HEK293 (cell line): ENCODE measurements around the gene HS1BP3.

Experiments
- BCL6B ChIP-seq: fragments of 450-650 bp; formaldehyde crosslinking; IDR thresholded peaks from 2 replicates; pipeline ENCODE4 v1.5.1; 2017; ENCODE audit warnings: missing biosample characterization, missing genetic modification characterization
- CTCF ChIP-seq: fragments of 450-650 bp; formaldehyde crosslinking; IDR thresholded peaks from 2 replicates; pipeline ENCODE4 v1.5.1; 2016; ENCODE audit warnings: missing biosample characterization, missing genetic modification characterization
- GLI2 ChIP-seq: fragments of 450-650 bp; formaldehyde crosslinking; IDR thresholded peaks from 2 replicates; pipeline ENCODE4; 2017; ENCODE audit warnings: missing biosample characterization, missing genetic modification characterization, low read depth, borderline replicate concordance
- YY1 ChIP-seq: fragments of 450-650 bp; formaldehyde crosslinking; IDR thresholded peaks from 2 replicates; pipeline ENCODE4 v1.5.1; 2018; ENCODE audit warnings: missing biosample characterization, missing genetic modification characterization
- ZBTB11 ChIP-seq: fragments of 450-650 bp; formaldehyde crosslinking; conservative IDR thresholded peaks from 2 replicates; pipeline ENCODE4 v1.5.1; 2016; ENCODE audit warnings: low read depth, missing biosample characterization, missing genetic modification characterization
- ZNF121 ChIP-seq: fragments of 450-650 bp; formaldehyde crosslinking; IDR thresholded peaks from 2 replicates; pipeline ENCODE4 v1.5.1; 2016; ENCODE audit warnings: missing biosample characterization, missing genetic modification characterization
- ZNF138 ChIP-seq: fragments of 450-650 bp; formaldehyde crosslinking; IDR thresholded peaks from 2 replicates; pipeline ENCODE4 v1.5.1; 2016; ENCODE audit warnings: missing biosample characterization, missing genetic modification characterization, borderline replicate concordance
- ZNF274 ChIP-seq, 2 experiments: fragments of 200-500 bp in 1 of 2; fragments of 450-650 bp in 1 of 2; sonication (Bioruptor generic) in 1 of 2; formaldehyde crosslinking in 1 of 2; IDR thresholded peaks; 2 replicates each; pipeline versions ENCODE4 v1.5.1 to v1.6.1; 2014 to 2016; ENCODE audit warnings: borderline replicate concordance in 1 of 2, inconsistent platforms in 1 of 2, low read length in 1 of 2, missing biosample characterization in 1 of 2, missing genetic modification characterization in 1 of 2
- ZNF302 ChIP-seq: fragments of 450-650 bp; formaldehyde crosslinking; IDR thresholded peaks from 2 replicates; pipeline ENCODE4 v1.5.1; 2016; ENCODE audit warnings: missing biosample characterization, missing genetic modification characterization, low read depth
- ZSCAN18 ChIP-seq: fragments of 450-650 bp; formaldehyde crosslinking; IDR thresholded peaks from 2 replicates; pipeline ENCODE4 v1.5.1; 2016; ENCODE audit warnings: missing biosample characterization, missing genetic modification characterization

- no peak for TF ChIP-seq CTCF (tag by site-specific recombination)
- TF ChIP-seq YY1 (tag by site-specific recombination) = no peak
- TF ChIP-seq ZNF302 = no peak
- no peak for TF ChIP-seq ZBTB11 (tag by site-specific recombination)
- no peak for TF ChIP-seq ZNF121 (tag by site-specific recombination)
- TF ChIP-seq ZNF274 (IDR thresholded peaks at IDR 0.05; ENCODE audit: low read length) = no peak
- no peak for TF ChIP-seq ZNF274 (tag by site-specific recombination; IDR thresholded peaks at IDR 0.05; ENCODE audit: borderline replicate concordance)
- no peak for TF ChIP-seq BCL6B (tag by site-specific recombination)
- TF ChIP-seq ZNF138 (tag by site-specific recombination) = no peak
- TF ChIP-seq GLI2 (tag by site-specific recombination) = no peak
- no peak for TF ChIP-seq ZSCAN18 (tag by site-specific recombination)
Observed at GRCh38 chr2:20623741-20624155, 27.1 kb downstream of the HS1BP3 start.
